ENCODE data around the gene PELI1. TPM values are rescaled to one million over a fixed set of nuclear protein-coding genes. Genes with fewer than 3 reads are reported as not detected.

PELI1 gene
- total RNA-seq, 2 experiments from 2014 or later: 257 to 274 TPM

DNA sequence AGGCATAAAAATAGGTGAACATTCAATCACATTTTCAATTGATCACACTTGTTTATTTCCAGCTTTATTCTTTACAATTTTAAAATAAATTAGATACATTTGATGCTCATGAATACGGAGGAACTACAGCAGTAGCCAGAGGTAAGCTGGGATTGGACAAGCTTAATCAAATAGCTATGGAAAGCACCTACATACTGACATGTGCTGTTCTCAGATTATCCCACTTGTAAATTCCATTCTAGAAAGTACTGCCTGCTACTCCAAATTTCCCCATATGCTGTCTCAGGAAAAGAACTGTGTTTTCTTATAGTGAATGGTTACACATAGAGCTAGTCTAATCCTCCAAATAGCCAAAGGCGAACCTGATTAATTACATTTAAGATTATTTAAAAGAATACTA lies 24.2 kb downstream of the PELI1 start:
- Histone ChIP-seq H3K9me3 (ENCODE audit: control insufficient read depth in 1 of 2, insufficient read depth in 1 of 2, low read length in 2 of 2) (no peaks in the 10 kb centered on the region), H3K27me3 (ENCODE audit: control insufficient read depth in 1 of 2, insufficient read depth in 2 of 2, low read length in 2 of 2) (no peaks in the 10 kb centered on the region), H3K36me3 (ENCODE audit: insufficient read depth, low read length) (no peaks in the 10 kb centered on the region), H3K27ac (ENCODE audit: low read depth in 1 of 2, low read length in 2 of 2) (no peak overlapping the region), H3K4me3 (ENCODE audit: low read length) (no peak overlapping the region), H3K4me1 (ENCODE audit: insufficient read depth, low read length) (peaks cover 4% of the 10 kb centered on the region)
- intact Hi-C loops (cut with DNase I, micrococcal nuclease): no loop called here
- Mint-ChIP-seq H3K4me3 (no peak overlapping the region), H3K4me1 (ENCODE audit: low read depth) (peaks cover 82% of the 10 kb centered on the region), H3K36me3 (ENCODE audit: low read depth) (peaks cover 19% of the 10 kb centered on the region), H3K27me3 (no peaks in the 10 kb centered on the region), H3K27ac (no peak overlapping the region), H3K9me3 (no peaks in the 10 kb centered on the region)
- ChIA-PET CTCF (interaction anchor here (1.2 to 1.8 kb wide), 2 partner anchors 10 to 19 kb away, joined by 4 read pairs; no protein-coding TSS in a partner anchor), POLR2A (interaction anchor here (1.1 kb wide), 1 partner anchor 15 kb away, joined by 3 read pairs; no protein-coding TSS in a partner anchor)
- ATAC-seq (ENCODE audit: poor library complexity) (no peak), DNase-seq (no peak)
- TF ChIP-seq, protein P1, sequence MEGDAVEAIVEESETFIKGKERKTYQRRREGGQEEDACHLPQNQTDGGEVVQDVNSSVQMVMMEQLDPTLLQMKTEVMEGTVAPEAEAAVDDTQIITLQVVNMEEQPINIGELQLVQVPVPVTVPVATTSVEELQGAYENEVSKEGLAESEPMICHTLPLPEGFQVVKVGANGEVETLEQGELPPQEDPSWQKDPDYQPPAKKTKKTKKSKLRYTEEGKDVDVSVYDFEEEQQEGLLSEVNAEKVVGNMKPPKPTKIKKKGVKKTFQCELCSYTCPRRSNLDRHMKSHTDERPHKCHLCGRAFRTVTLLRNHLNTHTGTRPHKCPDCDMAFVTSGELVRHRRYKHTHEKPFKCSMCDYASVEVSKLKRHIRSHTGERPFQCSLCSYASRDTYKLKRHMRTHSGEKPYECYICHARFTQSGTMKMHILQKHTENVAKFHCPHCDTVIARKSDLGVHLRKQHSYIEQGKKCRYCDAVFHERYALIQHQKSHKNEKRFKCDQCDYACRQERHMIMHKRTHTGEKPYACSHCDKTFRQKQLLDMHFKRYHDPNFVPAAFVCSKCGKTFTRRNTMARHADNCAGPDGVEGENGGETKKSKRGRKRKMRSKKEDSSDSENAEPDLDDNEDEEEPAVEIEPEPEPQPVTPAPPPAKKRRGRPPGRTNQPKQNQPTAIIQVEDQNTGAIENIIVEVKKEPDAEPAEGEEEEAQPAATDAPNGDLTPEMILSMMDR (IDR thresholded peaks at IDR 0.05): no peak

DNA sequence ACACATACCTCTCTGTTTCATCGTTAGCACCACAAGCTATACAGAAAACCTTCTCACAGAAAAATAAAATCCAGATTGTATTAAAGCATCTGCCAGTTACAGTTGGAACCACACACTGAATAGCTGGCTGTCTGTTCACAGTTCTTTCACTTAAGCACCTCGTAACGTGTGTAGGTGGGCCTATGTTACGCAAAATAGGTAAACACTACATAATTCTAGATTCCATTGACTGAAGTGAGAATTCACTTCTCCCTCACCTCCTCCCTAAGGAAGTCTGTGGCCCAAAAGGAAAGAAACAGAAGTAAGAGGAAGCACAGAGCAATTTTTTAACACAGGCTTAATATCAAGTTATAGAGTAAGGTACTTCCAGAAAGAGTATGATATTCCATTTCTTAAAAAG lies 24.9 kb downstream of the PELI1 start:
- Mint-ChIP-seq H3K27ac (no peak overlapping the region), H3K36me3 (ENCODE audit: low read depth) (peaks cover 14% of the 10 kb centered on the region), H3K9me3 (no peaks in the 10 kb centered on the region), H3K4me3 (no peak overlapping the region), H3K27me3 (no peaks in the 10 kb centered on the region), H3K4me1 (ENCODE audit: low read depth) (peaks cover 83% of the 10 kb centered on the region)
- Histone ChIP-seq H3K4me3 (ENCODE audit: low read length) (no peak overlapping the region), H3K27ac (ENCODE audit: low read depth in 1 of 2, low read length in 2 of 2) (no peak overlapping the region), H3K9me3 (ENCODE audit: control insufficient read depth in 1 of 2, insufficient read depth in 1 of 2, low read length in 2 of 2) (no peaks in the 10 kb centered on the region), H3K27me3 (ENCODE audit: control insufficient read depth in 1 of 2, insufficient read depth in 2 of 2, low read length in 2 of 2) (no peaks in the 10 kb centered on the region), H3K4me1 (ENCODE audit: insufficient read depth, low read length) (peaks cover 7% of the 10 kb centered on the region), H3K36me3 (ENCODE audit: insufficient read depth, low read length) (no peaks in the 10 kb centered on the region)
- DNase-seq (no peak), ATAC-seq (ENCODE audit: poor library complexity) (no peak)
- TF ChIP-seq, protein P1 (IDR thresholded peaks at IDR 0.05): no peak
- intact Hi-C loops (cut with DNase I, micrococcal nuclease): no loop called here
- ChIA-PET CTCF (interaction anchor here (0.6 to 1.8 kb wide), 3 partner anchors 11 to 1024 kb away, joined by 3 to 4 read pairs (median 4); no protein-coding TSS in a partner anchor), POLR2A (interaction anchor here (0.6 to 1.1 kb wide), 3 partner anchors 16 to 207 kb away, joined by 3 read pairs; no protein-coding TSS in a partner anchor)

DNA sequence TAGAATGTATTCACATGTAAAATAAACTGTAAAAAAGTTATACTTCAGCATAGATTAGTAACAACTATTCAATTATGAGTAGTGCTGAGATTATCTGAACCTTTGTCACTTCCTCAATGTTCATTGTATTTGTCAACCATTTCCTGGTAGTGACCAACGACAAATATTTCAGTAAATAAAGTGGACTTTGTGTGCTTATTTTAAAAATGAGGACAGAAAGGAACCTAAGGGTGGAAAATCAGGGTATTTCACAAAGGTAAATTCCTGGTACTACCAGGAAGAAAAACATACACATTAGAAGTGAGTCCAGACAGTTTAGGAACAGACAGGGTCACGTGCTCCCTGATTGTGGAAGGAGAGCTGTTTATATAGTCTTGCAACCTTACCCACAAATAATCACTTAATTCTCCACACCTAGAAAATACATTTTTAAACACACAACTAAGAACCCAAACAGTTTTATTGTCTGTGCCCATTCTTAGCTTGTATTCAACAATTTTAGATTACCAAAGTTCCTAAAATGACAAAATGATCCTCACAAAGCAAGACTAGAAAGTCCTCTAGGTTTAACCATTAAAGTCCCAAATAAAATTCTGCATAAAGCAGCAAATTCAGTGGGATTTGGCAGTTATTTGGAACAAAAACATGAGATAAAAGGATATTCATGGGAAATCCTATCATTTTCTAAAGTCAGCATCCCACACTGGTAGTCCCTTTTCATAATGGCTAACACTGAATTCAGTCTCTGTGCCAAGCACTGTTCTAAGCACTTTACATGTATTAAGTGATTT lies 28.2 kb downstream of the PELI1 start:
- DNase-seq: no peak
- Histone ChIP-seq H3K27me3 (ENCODE audit: control insufficient read depth in 1 of 2, insufficient read depth in 2 of 2, low read length in 2 of 2) (no peaks in the 10 kb centered on the region), H3K27ac (ENCODE audit: low read depth in 1 of 2, low read length in 2 of 2) (no peak overlapping the region), H3K9me3 (ENCODE audit: control insufficient read depth in 1 of 2, insufficient read depth in 1 of 2, low read length in 2 of 2) (no peaks in the 10 kb centered on the region), H3K4me3 (ENCODE audit: low read length) (no peak overlapping the region), H3K36me3 (ENCODE audit: insufficient read depth, low read length) (no peaks in the 10 kb centered on the region), H3K4me1 (ENCODE audit: insufficient read depth, low read length) (peaks cover 9% of the 10 kb centered on the region)
- peak overlapping the region; percentile 16 for H3K27ac Mint-ChIP-seq
- H3K36me3 Mint-ChIP-seq (ENCODE audit: low read depth): peaks cover 3% of the 10 kb centered on the region
- no peak for ATAC-seq (ENCODE audit: poor library complexity)
- CTCF ChIA-PET: interaction anchor here (1.0 to 1.1 kb wide), 2 partner anchors 10 to 26 kb away, joined by 3 read pairs; no protein-coding TSS in a partner anchor
- H3K4me3 Mint-ChIP-seq: no peak overlapping the region
- POLR2A ChIA-PET: interaction anchor here (1.1 to 3.4 kb wide), 2 partner anchors 9 to 27 kb away, joined by 3 to 10 read pairs; no protein-coding TSS in a partner anchor
- H3K9me3 Mint-ChIP-seq: no peaks in the 10 kb centered on the region
- peaks cover 84% of the 10 kb centered on the region for H3K4me1 Mint-ChIP-seq (ENCODE audit: low read depth)
- TF ChIP-seq, protein P1 (IDR thresholded peaks at IDR 0.05): no peak
- no peaks in the 10 kb centered on the region for H3K27me3 Mint-ChIP-seq
- intact Hi-C loops (cut with DNase I, micrococcal nuclease): no loop called here
